ENCODE data around the gene SPOCD1.

DNA sequence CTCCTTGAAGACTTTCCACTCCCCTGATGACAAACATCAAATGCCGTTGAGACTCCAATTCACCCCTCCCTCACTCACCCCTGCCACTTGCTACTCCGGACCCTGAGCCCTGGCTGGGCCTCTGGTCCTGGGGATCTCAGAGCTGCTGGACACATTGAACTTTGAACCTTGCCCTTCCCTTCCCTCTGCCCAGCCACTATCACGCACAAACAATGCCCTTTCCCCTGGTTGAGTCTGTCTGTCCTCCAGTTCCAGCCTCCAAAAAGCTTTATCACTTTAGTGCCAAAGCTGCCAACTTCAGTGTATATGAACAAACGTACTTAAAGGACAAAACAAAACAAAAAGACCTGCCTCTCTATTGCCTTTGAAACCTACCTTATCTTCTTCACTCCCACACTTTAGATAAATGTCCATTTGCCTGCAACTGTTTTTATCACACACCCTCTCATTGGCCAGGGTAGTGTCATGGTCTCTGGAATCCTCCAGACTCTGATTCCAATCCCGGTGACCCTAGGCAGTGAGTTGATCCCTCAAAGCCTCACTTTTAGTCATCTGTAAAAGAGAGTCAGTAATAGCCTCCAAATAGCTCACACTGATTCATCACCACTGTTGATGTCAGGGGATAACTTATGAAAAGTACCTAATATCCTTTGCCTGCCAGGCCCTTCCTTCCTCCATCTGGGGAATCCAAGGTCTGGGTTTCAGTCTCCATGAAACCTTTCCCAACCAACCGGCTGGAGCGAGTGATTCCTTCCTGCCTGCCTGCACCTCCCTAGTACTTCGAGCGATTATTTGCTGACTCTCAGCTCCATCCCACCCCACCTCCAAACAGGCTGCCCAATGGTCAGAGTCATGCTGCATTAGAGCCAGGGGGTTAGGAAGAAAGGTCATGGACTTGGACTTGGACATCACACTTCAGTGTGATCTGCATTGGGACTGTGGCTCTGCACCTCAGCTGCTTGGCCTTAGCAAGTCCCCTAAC lies 15.9 kb upstream of the SPOCD1 start:
- TF ChIP-seq, protein P1, sequence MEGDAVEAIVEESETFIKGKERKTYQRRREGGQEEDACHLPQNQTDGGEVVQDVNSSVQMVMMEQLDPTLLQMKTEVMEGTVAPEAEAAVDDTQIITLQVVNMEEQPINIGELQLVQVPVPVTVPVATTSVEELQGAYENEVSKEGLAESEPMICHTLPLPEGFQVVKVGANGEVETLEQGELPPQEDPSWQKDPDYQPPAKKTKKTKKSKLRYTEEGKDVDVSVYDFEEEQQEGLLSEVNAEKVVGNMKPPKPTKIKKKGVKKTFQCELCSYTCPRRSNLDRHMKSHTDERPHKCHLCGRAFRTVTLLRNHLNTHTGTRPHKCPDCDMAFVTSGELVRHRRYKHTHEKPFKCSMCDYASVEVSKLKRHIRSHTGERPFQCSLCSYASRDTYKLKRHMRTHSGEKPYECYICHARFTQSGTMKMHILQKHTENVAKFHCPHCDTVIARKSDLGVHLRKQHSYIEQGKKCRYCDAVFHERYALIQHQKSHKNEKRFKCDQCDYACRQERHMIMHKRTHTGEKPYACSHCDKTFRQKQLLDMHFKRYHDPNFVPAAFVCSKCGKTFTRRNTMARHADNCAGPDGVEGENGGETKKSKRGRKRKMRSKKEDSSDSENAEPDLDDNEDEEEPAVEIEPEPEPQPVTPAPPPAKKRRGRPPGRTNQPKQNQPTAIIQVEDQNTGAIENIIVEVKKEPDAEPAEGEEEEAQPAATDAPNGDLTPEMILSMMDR (IDR thresholded peaks at IDR 0.05), result no peak
- TF ChIP-seq EP300 (IDR thresholded peaks at IDR 0.05; ENCODE audit: low read depth), result no peak

All from transverse colon (tissue), 3 donors.